Measurements from ENCODE around the gene TMEM132D. TPM values are rescaled to one million over a fixed set of nuclear protein-coding genes. Genes with fewer than 3 reads are reported as not detected.

Gene TMEM132D
- total RNA-seq, 1 experiment from 2014 or later: 1.4 TPM

DNA sequence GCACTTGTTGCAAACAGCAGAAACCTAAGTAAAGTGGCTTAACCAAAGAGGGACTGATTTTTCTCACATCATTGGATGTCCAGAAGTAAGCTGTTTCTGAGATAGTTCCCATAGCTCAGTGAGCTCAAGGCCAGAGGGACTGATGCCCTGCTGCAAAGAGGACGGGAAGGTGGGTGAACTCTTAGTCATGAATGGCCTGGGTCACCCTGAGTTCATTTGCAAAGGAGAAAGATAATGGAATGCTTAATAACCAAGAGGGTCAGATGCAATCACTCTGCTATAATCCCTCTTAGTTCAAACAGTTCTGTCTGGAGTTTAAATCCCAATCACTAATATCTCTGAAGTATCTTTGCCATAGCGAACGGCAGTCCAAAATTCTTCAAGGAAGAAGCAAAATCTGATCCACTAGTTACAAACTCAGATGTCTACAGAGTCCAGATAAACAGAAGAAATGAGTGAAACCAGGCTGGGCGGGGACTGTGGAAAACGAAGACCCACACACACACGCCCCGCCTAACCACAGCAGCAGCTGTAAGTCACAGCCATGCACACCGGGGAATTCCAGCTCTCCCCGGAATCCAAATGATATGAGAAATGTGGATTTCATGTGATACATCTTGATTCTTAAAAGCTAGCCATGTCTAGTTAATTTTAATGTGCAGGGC lies 289.5 kb downstream of the TMEM132D start:
- POLR2A ChIA-PET: no interaction called here
- Mint-ChIP-seq H3K27me3 (ENCODE audit: low read depth) (peaks cover 17% of the 10 kb centered on the region), H3K4me3 (no peak overlapping the region), H3K36me3 (peaks cover 75% of the 10 kb centered on the region), H3K27ac (no peak overlapping the region), H3K9me3 (peaks cover 78% of the 10 kb centered on the region), H3K4me1 (no peaks in the 10 kb centered on the region)
- DNase-seq (ENCODE audit: low spot score) (no peak), ATAC-seq (no peak)
- TF ChIP-seq ZNF512 (CRISPR knock-in tag; IDR thresholded peaks at IDR 0.05; ENCODE audit: borderline replicate concordance): no peak
- TF ChIP-seq, protein P1, sequence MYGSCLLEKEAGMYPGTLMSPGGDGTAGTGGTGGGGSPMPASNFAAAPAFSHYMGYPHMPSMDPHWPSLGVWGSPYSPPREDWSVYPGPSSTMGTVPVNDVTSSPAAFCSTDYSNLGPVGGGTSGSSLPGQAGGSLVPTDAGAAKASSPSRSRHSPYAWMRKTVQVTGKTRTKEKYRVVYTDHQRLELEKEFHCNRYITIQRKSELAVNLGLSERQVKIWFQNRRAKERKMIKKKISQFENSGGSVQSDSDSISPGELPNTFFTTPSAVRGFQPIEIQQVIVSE (CRISPR knock-in tag; IDR thresholded peaks at IDR 0.05; ENCODE audit: borderline replicate concordance): no peak
- TF ChIP-seq FOXP1 (CRISPR knock-in tag; IDR thresholded peaks at IDR 0.05; ENCODE audit: borderline replicate concordance): no peak
- TF ChIP-seq, protein P2, sequence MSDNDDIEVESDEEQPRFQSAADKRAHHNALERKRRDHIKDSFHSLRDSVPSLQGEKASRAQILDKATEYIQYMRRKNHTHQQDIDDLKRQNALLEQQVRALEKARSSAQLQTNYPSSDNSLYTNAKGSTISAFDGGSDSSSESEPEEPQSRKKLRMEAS (CRISPR knock-in tag; IDR thresholded peaks at IDR 0.05): no peak
- no peak for TF ChIP-seq GRHL2 (CRISPR knock-in tag; IDR thresholded peaks at IDR 0.05; ENCODE audit: insufficient replicate concordance, severe bottlenecking)
- CTCF ChIA-PET: no interaction called here

DNA sequence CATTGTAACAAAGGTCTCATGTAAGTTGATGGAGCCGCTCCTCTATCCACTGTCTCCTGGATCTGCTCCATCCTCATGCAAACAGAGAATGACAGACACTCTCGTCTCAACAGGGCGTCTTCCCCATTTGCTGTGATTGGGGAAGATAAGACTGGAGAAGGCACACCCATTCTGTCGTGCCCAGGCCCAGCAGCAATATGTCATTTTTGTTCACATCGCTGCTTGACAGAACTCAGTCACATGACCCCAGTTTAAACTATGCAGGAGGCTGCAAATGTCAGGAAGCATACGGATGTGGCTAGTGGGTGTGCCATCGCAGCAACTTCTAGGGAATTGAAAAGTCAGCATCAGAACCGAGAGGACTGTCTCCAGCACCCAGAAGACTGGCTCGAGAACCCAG lies 290.5 kb downstream of the TMEM132D start:
- peaks cover 17% of the 10 kb centered on the region for H3K27me3 Mint-ChIP-seq (ENCODE audit: low read depth)
- H3K4me1 Mint-ChIP-seq: no peaks in the 10 kb centered on the region
- ATAC-seq (no peak), DNase-seq (ENCODE audit: low spot score) (no peak)
- H3K36me3 Mint-ChIP-seq: peaks cover 73% of the 10 kb centered on the region
- H3K27ac Mint-ChIP-seq: no peak overlapping the region
- CTCF ChIA-PET: no interaction called here
- POLR2A ChIA-PET: no interaction called here
- no peak overlapping the region for H3K4me3 Mint-ChIP-seq
- H3K9me3 Mint-ChIP-seq: peaks cover 78% of the 10 kb centered on the region
- TF ChIP-seq PRDM15 (CRISPR knock-in tag; IDR thresholded peaks at IDR 0.05): no peak
- no peak for TF ChIP-seq OVOL2 (CRISPR knock-in tag; IDR thresholded peaks at IDR 0.05; ENCODE audit: borderline replicate concordance)
- no peak for TF ChIP-seq RORB (CRISPR knock-in tag; IDR thresholded peaks at IDR 0.05)
- TF ChIP-seq CREM (CRISPR knock-in tag; IDR thresholded peaks at IDR 0.05): no peak
- no peak for TF ChIP-seq SMAD3 (CRISPR knock-in tag; IDR thresholded peaks at IDR 0.05; ENCODE audit: borderline replicate concordance)
- TF ChIP-seq, protein P3, sequence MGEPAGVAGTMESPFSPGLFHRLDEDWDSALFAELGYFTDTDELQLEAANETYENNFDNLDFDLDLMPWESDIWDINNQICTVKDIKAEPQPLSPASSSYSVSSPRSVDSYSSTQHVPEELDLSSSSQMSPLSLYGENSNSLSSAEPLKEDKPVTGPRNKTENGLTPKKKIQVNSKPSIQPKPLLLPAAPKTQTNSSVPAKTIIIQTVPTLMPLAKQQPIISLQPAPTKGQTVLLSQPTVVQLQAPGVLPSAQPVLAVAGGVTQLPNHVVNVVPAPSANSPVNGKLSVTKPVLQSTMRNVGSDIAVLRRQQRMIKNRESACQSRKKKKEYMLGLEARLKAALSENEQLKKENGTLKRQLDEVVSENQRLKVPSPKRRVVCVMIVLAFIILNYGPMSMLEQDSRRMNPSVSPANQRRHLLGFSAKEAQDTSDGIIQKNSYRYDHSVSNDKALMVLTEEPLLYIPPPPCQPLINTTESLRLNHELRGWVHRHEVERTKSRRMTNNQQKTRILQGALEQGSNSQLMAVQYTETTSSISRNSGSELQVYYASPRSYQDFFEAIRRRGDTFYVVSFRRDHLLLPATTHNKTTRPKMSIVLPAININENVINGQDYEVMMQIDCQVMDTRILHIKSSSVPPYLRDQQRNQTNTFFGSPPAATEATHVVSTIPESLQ (CRISPR knock-in tag; IDR thresholded peaks at IDR 0.05): no peak
- TF ChIP-seq ERG (CRISPR knock-in tag; IDR thresholded peaks at IDR 0.05): no peak
- TF ChIP-seq PRRX2 (CRISPR knock-in tag; IDR thresholded peaks at IDR 0.05): no peak
- TF ChIP-seq, protein P4, sequence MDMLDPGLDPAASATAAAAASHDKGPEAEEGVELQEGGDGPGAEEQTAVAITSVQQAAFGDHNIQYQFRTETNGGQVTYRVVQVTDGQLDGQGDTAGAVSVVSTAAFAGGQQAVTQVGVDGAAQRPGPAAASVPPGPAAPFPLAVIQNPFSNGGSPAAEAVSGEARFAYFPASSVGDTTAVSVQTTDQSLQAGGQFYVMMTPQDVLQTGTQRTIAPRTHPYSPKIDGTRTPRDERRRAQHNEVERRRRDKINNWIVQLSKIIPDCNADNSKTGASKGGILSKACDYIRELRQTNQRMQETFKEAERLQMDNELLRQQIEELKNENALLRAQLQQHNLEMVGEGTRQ (CRISPR knock-in tag; IDR thresholded peaks at IDR 0.05): no peak
- TF ChIP-seq, protein P5, sequence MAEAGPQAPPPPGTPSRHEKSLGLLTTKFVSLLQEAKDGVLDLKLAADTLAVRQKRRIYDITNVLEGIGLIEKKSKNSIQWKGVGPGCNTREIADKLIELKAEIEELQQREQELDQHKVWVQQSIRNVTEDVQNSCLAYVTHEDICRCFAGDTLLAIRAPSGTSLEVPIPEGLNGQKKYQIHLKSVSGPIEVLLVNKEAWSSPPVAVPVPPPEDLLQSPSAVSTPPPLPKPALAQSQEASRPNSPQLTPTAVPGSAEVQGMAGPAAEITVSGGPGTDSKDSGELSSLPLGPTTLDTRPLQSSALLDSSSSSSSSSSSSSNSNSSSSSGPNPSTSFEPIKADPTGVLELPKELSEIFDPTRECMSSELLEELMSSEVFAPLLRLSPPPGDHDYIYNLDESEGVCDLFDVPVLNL (CRISPR knock-in tag; IDR thresholded peaks at IDR 0.05; ENCODE audit: borderline replicate concordance, low read depth): no peak
- TF ChIP-seq ZNF219 (CRISPR knock-in tag; IDR thresholded peaks at IDR 0.05; ENCODE audit: borderline replicate concordance): no peak
- TF ChIP-seq ZNF423 (CRISPR knock-in tag; IDR thresholded peaks at IDR 0.05): no peak
- no peak for TF ChIP-seq ELF4 (CRISPR knock-in tag; IDR thresholded peaks at IDR 0.05; ENCODE audit: low read depth)
- no peak for TF ChIP-seq TEAD4 (CRISPR knock-in tag; IDR thresholded peaks at IDR 0.05)
- TF ChIP-seq ETV6 (CRISPR knock-in tag; IDR thresholded peaks at IDR 0.05): no peak
- no peak for TF ChIP-seq HMGA2 (CRISPR knock-in tag; IDR thresholded peaks at IDR 0.05)
- no peak for TF ChIP-seq SP1 (CRISPR knock-in tag; conservative IDR thresholded peaks at IDR 0.05)
- TF ChIP-seq GABPB1 (CRISPR knock-in tag; IDR thresholded peaks at IDR 0.05): no peak
- TF ChIP-seq, protein P2 (CRISPR knock-in tag; IDR thresholded peaks at IDR 0.05): no peak

Measured in WTC11 (cell line).